ENCODE measurements around the gene SMCR8. TPM values are rescaled to one million over a fixed set of nuclear protein-coding genes. Genes with fewer than 3 reads are reported as not detected.

SMCR8 gene
- total and polyA plus RNA-seq, 4 donors: 0.76 to 9.7 (median 6.1) TPM

- peak overlapping the region; percentile 1 to 87 for H3K27ac ChIP-seq (ENCODE audit: low read depth in 1 of 2, low read length in 2 of 2)
- peaks cover 6 to 63% (median 49%) of the 10 kb centered on the region in 4 donors for H3K4me1 ChIP-seq (ENCODE audit: control insufficient read depth in 4 of 4, insufficient read depth in 4 of 4, low read length in 3 of 4)
- WGBS: 72% methylated on average over 11 of the region's 11 CpGs
Measured at GRCh38 chr17:18315961-18316360, 868 bp downstream of the SMCR8 start.

GRCh38 chr17:18318117-18318516 lies 3.0 kb downstream of the SMCR8 start:
- DNase-seq (ENCODE audit: low spot score): no peak
- WGBS: 82% methylated on average over 7 of the region's 7 CpGs
- Histone ChIP-seq H3K9ac (ENCODE audit: low read depth in 1 of 2, low read length in 2 of 2) (no peak overlapping the region), H3K4me1 (ENCODE audit: control insufficient read depth in 4 of 4, insufficient read depth in 4 of 4, low read length in 3 of 4) (peaks cover 6 to 62% (median 47%) of the 10 kb centered on the region in 4 donors), H3K4me3 (ENCODE audit: low read depth in 1 of 3, low read length in 3 of 3) (no peak overlapping the region), H3K9me3 (ENCODE audit: control insufficient read depth in 4 of 4, low read length in 3 of 4) (no peaks in the 10 kb centered on the region), H3K36me3 (ENCODE audit: control insufficient read depth in 4 of 4, insufficient read depth in 3 of 4, low read depth in 1 of 4, low read length in 3 of 4) (peaks cover 0 to 7% (median 6%) of the 10 kb centered on the region in 4 donors), H3K27ac (ENCODE audit: low read depth in 1 of 2, low read length in 2 of 2) (no peak overlapping the region), H3K27me3 (ENCODE audit: control insufficient read depth in 4 of 4, insufficient read depth in 4 of 4, low read length in 3 of 4) (no peaks in the 10 kb centered on the region)
- TF ChIP-seq GABPA (IDR thresholded peaks at IDR 0.05 in 1 of 2, conservative IDR thresholded peaks at IDR 0.05 in 1 of 2) (no peak), FOXA1 (IDR thresholded peaks at IDR 0.05) (no peak), YY1 (IDR thresholded peaks at IDR 0.05) (no peak), JUND (IDR thresholded peaks at IDR 0.05) (no peak), RXRA (IDR thresholded peaks at IDR 0.05) (no peak), ATF3 (IDR thresholded peaks at IDR 0.05) (no peak), EGR1 (IDR thresholded peaks at IDR 0.05; ENCODE audit: low read depth in 2 of 2) (no peak), TAF1 (conservative IDR thresholded peaks at IDR 0.05) (no peak), FOXA2 (IDR thresholded peaks at IDR 0.05) (no peak), HNF4A (conservative IDR thresholded peaks at IDR 0.05) (no peak)
- TF ChIP-seq, protein P1, sequence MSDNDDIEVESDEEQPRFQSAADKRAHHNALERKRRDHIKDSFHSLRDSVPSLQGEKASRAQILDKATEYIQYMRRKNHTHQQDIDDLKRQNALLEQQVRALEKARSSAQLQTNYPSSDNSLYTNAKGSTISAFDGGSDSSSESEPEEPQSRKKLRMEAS (IDR thresholded peaks at IDR 0.05): no peak
- TF ChIP-seq, protein P2, sequence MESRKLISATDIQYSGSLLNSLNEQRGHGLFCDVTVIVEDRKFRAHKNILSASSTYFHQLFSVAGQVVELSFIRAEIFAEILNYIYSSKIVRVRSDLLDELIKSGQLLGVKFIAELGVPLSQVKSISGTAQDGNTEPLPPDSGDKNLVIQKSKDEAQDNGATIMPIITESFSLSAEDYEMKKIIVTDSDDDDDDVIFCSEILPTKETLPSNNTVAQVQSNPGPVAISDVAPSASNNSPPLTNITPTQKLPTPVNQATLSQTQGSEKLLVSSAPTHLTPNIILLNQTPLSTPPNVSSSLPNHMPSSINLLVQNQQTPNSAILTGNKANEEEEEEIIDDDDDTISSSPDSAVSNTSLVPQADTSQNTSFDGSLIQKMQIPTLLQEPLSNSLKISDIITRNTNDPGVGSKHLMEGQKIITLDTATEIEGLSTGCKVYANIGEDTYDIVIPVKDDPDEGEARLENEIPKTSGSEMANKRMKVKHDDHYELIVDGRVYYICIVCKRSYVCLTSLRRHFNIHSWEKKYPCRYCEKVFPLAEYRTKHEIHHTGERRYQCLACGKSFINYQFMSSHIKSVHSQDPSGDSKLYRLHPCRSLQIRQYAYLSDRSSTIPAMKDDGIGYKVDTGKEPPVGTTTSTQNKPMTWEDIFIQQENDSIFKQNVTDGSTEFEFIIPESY (IDR thresholded peaks at IDR 0.05): no peak

More at GRCh38 chr17:18315961-18316360, 868 bp downstream of the SMCR8 start:
- DNase-seq (ENCODE audit: low spot score): no peak
- peak overlapping the region; percentile 29 to 87 for H3K9ac ChIP-seq (ENCODE audit: low read depth in 1 of 2, low read length in 2 of 2)
- H3K27me3 ChIP-seq (ENCODE audit: control insufficient read depth in 4 of 4, insufficient read depth in 4 of 4, low read length in 3 of 4): no peaks in the 10 kb centered on the region
- peaks cover 0 to 8% (median 7%) of the 10 kb centered on the region in 4 donors for H3K36me3 ChIP-seq (ENCODE audit: control insufficient read depth in 4 of 4, insufficient read depth in 3 of 4, low read depth in 1 of 4, low read length in 3 of 4)
- TF ChIP-seq GABPA (IDR thresholded peaks at IDR 0.05 in 1 of 2, conservative IDR thresholded peaks at IDR 0.05 in 1 of 2) (no peak), TAF1 (conservative IDR thresholded peaks at IDR 0.05) (no peak), EGR1 (IDR thresholded peaks at IDR 0.05; ENCODE audit: low read depth in 2 of 2) (no peak), NR2F2 (IDR thresholded peaks at IDR 0.05) (no peak)
- H3K9me3 ChIP-seq (ENCODE audit: control insufficient read depth in 4 of 4, low read length in 3 of 4): no peaks in the 10 kb centered on the region
- peak overlapping the region; percentile 73 to 96 (median 79) for H3K4me3 ChIP-seq (ENCODE audit: low read depth in 1 of 3, low read length in 3 of 3)

DNA sequence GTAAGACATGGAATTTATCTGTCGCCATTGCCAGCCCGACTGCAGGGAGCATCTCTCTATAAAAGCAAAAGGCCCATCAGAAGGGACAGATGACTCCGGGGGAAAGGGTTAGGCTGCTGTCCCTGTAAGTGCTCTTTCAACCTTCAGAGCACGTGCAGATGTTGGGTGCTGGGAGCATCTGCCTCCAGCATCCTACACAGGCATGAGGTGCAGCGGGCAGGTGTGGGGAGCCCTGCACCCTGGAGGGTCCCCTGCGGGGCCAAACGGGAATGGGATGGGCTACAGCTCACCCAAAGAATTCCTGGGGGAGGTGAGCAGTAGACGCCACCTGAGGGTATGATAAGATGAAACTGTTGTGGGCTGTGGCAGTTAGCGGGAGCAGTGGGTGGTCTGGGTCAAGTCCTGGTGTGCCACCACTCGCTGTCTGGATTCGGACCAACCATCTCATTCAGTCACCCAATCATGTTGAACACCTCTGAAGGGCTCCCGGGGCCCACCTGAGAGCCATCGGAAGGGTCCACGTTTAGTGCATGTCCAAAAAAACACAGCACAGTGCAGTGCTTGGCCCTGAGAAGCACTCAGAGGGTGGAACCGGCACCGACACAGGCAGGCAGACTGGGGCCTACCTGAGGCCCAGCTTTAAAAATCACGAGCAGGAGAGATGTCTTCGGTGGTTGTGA lies 3.8 kb downstream of the SMCR8 start:
- TF ChIP-seq, protein P3, sequence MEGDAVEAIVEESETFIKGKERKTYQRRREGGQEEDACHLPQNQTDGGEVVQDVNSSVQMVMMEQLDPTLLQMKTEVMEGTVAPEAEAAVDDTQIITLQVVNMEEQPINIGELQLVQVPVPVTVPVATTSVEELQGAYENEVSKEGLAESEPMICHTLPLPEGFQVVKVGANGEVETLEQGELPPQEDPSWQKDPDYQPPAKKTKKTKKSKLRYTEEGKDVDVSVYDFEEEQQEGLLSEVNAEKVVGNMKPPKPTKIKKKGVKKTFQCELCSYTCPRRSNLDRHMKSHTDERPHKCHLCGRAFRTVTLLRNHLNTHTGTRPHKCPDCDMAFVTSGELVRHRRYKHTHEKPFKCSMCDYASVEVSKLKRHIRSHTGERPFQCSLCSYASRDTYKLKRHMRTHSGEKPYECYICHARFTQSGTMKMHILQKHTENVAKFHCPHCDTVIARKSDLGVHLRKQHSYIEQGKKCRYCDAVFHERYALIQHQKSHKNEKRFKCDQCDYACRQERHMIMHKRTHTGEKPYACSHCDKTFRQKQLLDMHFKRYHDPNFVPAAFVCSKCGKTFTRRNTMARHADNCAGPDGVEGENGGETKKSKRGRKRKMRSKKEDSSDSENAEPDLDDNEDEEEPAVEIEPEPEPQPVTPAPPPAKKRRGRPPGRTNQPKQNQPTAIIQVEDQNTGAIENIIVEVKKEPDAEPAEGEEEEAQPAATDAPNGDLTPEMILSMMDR (IDR thresholded peaks at IDR 0.05; ENCODE audit: low read depth, low read length, missing input control): no peak
- TF ChIP-seq FOXA1 (IDR thresholded peaks at IDR 0.05) (no peak), NR2F2 (IDR thresholded peaks at IDR 0.05) (no peak), TAF1 (conservative IDR thresholded peaks at IDR 0.05) (no peak), JUND (IDR thresholded peaks at IDR 0.05) (no peak), FOXA2 (IDR thresholded peaks at IDR 0.05) (no peak)
- TF ChIP-seq, protein P2 (IDR thresholded peaks at IDR 0.05): no peak
- TF ChIP-seq, protein P4, sequence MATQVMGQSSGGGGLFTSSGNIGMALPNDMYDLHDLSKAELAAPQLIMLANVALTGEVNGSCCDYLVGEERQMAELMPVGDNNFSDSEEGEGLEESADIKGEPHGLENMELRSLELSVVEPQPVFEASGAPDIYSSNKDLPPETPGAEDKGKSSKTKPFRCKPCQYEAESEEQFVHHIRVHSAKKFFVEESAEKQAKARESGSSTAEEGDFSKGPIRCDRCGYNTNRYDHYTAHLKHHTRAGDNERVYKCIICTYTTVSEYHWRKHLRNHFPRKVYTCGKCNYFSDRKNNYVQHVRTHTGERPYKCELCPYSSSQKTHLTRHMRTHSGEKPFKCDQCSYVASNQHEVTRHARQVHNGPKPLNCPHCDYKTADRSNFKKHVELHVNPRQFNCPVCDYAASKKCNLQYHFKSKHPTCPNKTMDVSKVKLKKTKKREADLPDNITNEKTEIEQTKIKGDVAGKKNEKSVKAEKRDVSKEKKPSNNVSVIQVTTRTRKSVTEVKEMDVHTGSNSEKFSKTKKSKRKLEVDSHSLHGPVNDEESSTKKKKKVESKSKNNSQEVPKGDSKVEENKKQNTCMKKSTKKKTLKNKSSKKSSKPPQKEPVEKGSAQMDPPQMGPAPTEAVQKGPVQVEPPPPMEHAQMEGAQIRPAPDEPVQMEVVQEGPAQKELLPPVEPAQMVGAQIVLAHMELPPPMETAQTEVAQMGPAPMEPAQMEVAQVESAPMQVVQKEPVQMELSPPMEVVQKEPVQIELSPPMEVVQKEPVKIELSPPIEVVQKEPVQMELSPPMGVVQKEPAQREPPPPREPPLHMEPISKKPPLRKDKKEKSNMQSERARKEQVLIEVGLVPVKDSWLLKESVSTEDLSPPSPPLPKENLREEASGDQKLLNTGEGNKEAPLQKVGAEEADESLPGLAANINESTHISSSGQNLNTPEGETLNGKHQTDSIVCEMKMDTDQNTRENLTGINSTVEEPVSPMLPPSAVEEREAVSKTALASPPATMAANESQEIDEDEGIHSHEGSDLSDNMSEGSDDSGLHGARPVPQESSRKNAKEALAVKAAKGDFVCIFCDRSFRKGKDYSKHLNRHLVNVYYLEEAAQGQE (IDR thresholded peaks at IDR 0.05): no peak
- H3K9me3 ChIP-seq (ENCODE audit: control insufficient read depth in 4 of 4, low read length in 3 of 4): no peaks in the 10 kb centered on the region

More for the DNA sequence above, 3.8 kb downstream of the SMCR8 start:
- Histone ChIP-seq H3K27me3 (ENCODE audit: control insufficient read depth in 4 of 4, insufficient read depth in 4 of 4, low read length in 3 of 4) (no peaks in the 10 kb centered on the region), H3K27ac (ENCODE audit: low read depth in 1 of 2, low read length in 2 of 2) (no peak overlapping the region), H3K36me3 (ENCODE audit: control insufficient read depth in 4 of 4, insufficient read depth in 3 of 4, low read depth in 1 of 4, low read length in 3 of 4) (peaks cover 0 to 13% (median 7%) of the 10 kb centered on the region in 4 donors), H3K4me1 (ENCODE audit: control insufficient read depth in 4 of 4, insufficient read depth in 4 of 4, low read length in 3 of 4) (peaks cover 6 to 56% (median 40%) of the 10 kb centered on the region in 4 donors), H3K4me3 (ENCODE audit: low read depth in 1 of 3, low read length in 3 of 3) (no peak overlapping the region), H3K9ac (ENCODE audit: low read depth in 1 of 2, low read length in 2 of 2) (no peak overlapping the region)
- 88% methylated on average over 18 of the region's 18 CpGs for WGBS
- DNase-seq (ENCODE audit: low spot score): no peak

All from liver (tissue), 9 donors.